Activated CD4-positive, alpha-beta T cell treated with anti-CD3 and anti-CD28 coated beads, Interleukin-2, amount 10 ng/mL, durations not matched to agents 7 days and 5 days (primary cell): ENCODE measurements around the gene COLEC12. TPM values are rescaled to one million over a fixed set of nuclear protein-coding genes. Genes with fewer than 3 reads are reported as not detected.

ENCODE experiments used
- CTCF ChIA-PET: fragments of 350-600 bp; sonication (Branson Sonifier 250); formaldehyde crosslinking; loops from one replicate; lab custom pipeline; 2021; ENCODE audit warnings: antibody characterized with exemption; lab: Charles Lee
- POLR2A ChIA-PET: fragments of 350-600 bp; sonication (Branson Sonifier 250); formaldehyde crosslinking; loops from one replicate; lab custom pipeline; 2021; ENCODE audit warnings: antibody characterized with exemption; lab: Charles Lee
- DNase-seq: peaks from one replicate; pipeline ENCODE4 v3.0.0-alpha.2; 2020
- H3K27ac Mint-ChIP-seq: one replicate; pipeline ENCODE4 v1.8.0; 2021; ENCODE audit warnings: mild to moderate bottlenecking, moderate library complexity, mixed read lengths
- H3K27me3 Mint-ChIP-seq: one replicate; pipeline ENCODE4 v1.8.0; 2021; ENCODE audit warnings: mixed read lengths
- H3K36me3 Mint-ChIP-seq: one replicate; pipeline ENCODE4 v1.8.0; 2021; ENCODE audit warnings: low read depth, mixed read lengths
- H3K4me1 Mint-ChIP-seq: one replicate; pipeline ENCODE4 v1.8.0; 2021; ENCODE audit warnings: mixed read lengths
- H3K4me3 Mint-ChIP-seq: one replicate; pipeline ENCODE4 v1.8.0; 2021; ENCODE audit warnings: mild to moderate bottlenecking, moderate library complexity, mixed read lengths
- H3K9me3 Mint-ChIP-seq: one replicate; pipeline ENCODE4 v1.8.0; 2021; ENCODE audit warnings: mixed read lengths
- total RNA-seq, 2 experiments: library from RNA; stranded (reverse); gene quantifications; one replicate each; pipeline ENCODE4 v1.2.3, GENCODE V29; 2021

COLEC12 gene
- total RNA-seq: not detected

DNA sequence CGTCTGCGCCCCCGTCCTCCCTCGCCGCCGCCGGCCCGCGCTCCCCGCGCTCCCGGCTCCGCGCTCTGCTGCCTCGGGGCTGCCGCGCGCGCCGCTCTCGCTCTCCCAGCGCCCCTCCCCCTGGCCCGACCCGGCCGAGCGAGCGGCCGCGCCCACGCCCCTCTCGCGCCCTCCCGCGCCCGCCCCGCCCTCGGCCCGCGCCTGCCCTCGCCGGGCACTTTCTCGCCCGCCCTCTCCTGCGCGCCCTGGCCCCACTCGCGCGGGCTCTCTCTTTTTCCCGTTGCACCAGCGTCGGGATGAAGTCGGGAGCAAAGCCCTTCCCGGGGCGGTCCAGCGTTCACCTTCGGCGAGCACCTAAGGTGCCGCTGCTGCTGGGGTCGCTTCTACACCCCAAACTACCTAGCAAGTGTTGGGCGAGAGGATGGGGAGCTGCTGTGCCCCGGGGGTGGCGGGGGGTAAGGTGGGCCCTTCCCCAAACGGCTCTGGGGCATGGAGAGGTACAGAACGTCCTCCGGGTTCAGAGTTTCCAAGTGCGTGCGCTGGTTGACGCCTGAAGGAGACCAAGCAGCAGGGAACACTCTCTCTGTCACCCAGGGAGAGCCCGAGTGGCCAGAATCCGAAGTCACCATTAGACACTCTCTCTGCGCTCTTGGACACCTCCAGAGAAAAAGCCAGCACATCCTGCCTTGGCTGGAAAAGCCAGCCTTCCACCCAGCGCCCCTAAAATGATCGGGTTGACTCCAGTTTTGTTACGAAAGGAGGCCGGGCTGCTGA is at the start of gene COLEC12:
COLEC12 (minus strand) TSS at position 70 of the 774 bp plus-strand sequence. CDS start 187 bp downstream, outside the sequence.
- DNase-seq: no peak
- Mint-ChIP-seq H3K36me3 (no peaks in the 10 kb centered on the region), H3K27me3 (peaks cover 58% of the 10 kb centered on the region), H3K9me3 (no peaks in the 10 kb centered on the region), H3K4me1 (peaks cover 3% of the 10 kb centered on the region), H3K27ac (no peak within 1 kb of the TSS), H3K4me3 (no peak within 1 kb of the TSS)
- CTCF ChIA-PET: no interaction called here
- POLR2A ChIA-PET: no interaction called here

GRCh38 chr18:549967-550366 is 49.5 kb upstream of the COLEC12 start:
- Mint-ChIP-seq H3K27me3 (no peaks in the 10 kb centered on the region), H3K4me1 (no peaks in the 10 kb centered on the region), H3K4me3 (no peak overlapping the region), H3K36me3 (no peaks in the 10 kb centered on the region), H3K27ac (no peak overlapping the region), H3K9me3 (no peaks in the 10 kb centered on the region)
- ChIA-PET CTCF (interaction anchor here (0.7 kb wide), 1 partner anchor 52 kb away, joined by 3 read pairs; no protein-coding TSS in a partner anchor), POLR2A (no interaction called here)
- DNase-seq: no peak

DNA sequence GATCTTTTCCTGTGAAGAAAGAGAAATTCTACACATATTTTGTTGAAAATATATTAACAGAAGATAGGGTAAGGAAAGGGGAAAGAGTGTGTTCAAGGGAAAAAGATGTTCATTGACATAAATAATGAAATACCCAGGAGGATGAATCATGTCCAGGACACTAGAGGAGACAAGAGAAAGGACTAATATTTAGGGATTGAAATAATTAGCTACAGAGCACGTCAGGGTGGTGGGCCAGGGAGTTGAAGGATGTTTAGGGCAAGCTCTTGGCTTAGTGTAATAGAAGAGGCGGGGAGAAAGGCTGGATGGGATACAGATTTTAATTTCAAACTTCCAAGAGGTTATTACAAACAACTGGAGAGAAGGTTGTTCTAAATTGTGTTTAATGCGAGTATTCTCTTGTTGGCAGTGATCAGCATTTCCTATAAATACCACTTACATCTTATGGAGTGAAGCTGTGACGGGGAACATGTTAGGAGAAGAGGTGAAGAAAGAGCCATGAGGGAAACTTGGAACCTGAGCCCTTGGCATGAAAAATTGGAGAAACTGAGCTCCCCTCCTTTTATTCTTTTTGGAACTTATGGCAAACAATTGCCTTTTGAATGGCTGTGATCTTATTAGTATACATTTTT is 43.1 kb upstream of the COLEC12 start:
- DNase-seq: no peak
- no peak overlapping the region for H3K27ac Mint-ChIP-seq
- no peaks in the 10 kb centered on the region for H3K36me3 Mint-ChIP-seq
- ChIA-PET CTCF (no interaction called here), POLR2A (no interaction called here)
- H3K27me3 Mint-ChIP-seq: no peaks in the 10 kb centered on the region
- H3K4me3 Mint-ChIP-seq: no peak overlapping the region
- H3K9me3 Mint-ChIP-seq: no peaks in the 10 kb centered on the region
- no peaks in the 10 kb centered on the region for H3K4me1 Mint-ChIP-seq

DNA sequence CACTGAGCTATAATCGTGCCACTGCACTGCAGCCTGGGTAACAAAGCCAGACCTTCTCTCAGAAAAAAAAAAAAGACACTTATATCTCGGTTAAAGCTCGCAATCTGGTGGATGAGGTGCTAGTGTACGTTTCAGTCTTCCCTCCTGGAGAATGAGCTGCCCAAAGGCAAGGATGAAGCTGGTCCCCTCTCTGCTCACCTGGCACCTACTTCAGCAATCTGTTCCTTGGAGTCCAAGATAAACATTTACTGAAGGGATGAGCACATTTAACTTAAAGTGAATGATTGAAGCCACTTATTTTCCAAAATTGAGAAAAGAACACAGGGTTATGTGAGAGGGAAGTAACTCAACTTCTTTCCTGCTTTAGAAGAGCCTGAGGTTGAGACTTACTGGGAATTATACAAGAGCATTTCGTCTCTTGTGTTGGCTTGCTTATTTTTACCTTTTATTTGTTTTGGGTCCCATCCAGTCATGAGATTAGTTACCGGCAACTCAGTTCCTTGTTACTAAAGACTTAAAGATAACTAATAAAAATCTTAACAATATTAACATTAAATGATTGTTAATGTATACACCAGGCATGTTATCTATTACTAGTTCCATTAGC is 33.6 kb upstream of the COLEC12 start:
- POLR2A ChIA-PET: interaction anchor here (0.7 kb wide), 1 partner anchor 92 kb away, joined by 5 read pairs; no protein-coding TSS in a partner anchor
- no peaks in the 10 kb centered on the region for H3K36me3 Mint-ChIP-seq
- no peak overlapping the region for H3K4me3 Mint-ChIP-seq
- no peaks in the 10 kb centered on the region for H3K9me3 Mint-ChIP-seq
- no peaks in the 10 kb centered on the region for H3K4me1 Mint-ChIP-seq
- DNase-seq: no peak
- H3K27me3 Mint-ChIP-seq: no peaks in the 10 kb centered on the region
- CTCF ChIA-PET: interaction anchor here (0.6 kb wide), 1 partner anchor 191 kb away, joined by 3 read pairs; no protein-coding TSS in a partner anchor
- H3K27ac Mint-ChIP-seq: no peak overlapping the region

GRCh38 chr18:532632-533031 is 32.1 kb upstream of the COLEC12 start:
- H3K27ac Mint-ChIP-seq: no peak overlapping the region
- H3K9me3 Mint-ChIP-seq: no peaks in the 10 kb centered on the region
- no peak overlapping the region for H3K4me3 Mint-ChIP-seq
- POLR2A ChIA-PET: no interaction called here
- no peaks in the 10 kb centered on the region for H3K4me1 Mint-ChIP-seq
- no peak for DNase-seq
- CTCF ChIA-PET: no interaction called here
- no peaks in the 10 kb centered on the region for H3K36me3 Mint-ChIP-seq
- H3K27me3 Mint-ChIP-seq: no peaks in the 10 kb centered on the region

GRCh38 chr18:532018-532417 is 31.5 kb upstream of the COLEC12 start:
- ChIA-PET CTCF (no interaction called here), POLR2A (no interaction called here)
- no peaks in the 10 kb centered on the region for H3K9me3 Mint-ChIP-seq
- no peaks in the 10 kb centered on the region for H3K4me1 Mint-ChIP-seq
- no peak overlapping the region for H3K27ac Mint-ChIP-seq
- no peaks in the 10 kb centered on the region for H3K27me3 Mint-ChIP-seq
- H3K36me3 Mint-ChIP-seq: no peaks in the 10 kb centered on the region
- H3K4me3 Mint-ChIP-seq: no peak overlapping the region
- no peak for DNase-seq

- no peaks in the 10 kb centered on the region for H3K36me3 Mint-ChIP-seq
- no peaks in the 10 kb centered on the region for H3K9me3 Mint-ChIP-seq
- no peak overlapping the region for H3K4me3 Mint-ChIP-seq
- no peak for DNase-seq
- ChIA-PET CTCF (no interaction called here), POLR2A (no interaction called here)
- no peak overlapping the region for H3K27ac Mint-ChIP-seq
- no peaks in the 10 kb centered on the region for H3K4me1 Mint-ChIP-seq
- peaks cover 4% of the 10 kb centered on the region for H3K27me3 Mint-ChIP-seq
These were observed 26.6 kb upstream of the COLEC12 start for GRCh38 chr18:527146-527545.

DNA sequence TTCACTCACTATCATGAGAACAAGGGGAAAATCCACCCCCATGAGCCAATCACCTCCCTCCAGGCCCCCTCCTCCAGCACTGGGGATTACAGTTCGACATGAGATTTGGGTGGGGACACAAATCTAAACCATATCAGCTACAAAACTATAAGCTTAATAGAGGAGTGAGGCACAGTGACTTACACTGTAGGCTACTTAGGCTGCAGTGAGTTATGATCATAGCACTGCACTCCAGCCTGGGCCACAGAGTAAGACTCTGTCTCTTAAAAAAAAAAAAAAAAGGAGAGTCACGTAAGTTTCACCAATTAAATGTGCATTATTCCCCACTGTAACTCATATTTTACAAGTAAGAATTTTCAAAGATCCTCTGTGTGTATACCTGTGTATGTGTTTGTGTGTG is 26.2 kb upstream of the COLEC12 start:
- no peak for DNase-seq
- ChIA-PET CTCF (no interaction called here), POLR2A (no interaction called here)
- Mint-ChIP-seq H3K4me1 (no peaks in the 10 kb centered on the region), H3K27me3 (peaks cover 4% of the 10 kb centered on the region), H3K36me3 (no peaks in the 10 kb centered on the region), H3K27ac (no peak overlapping the region), H3K9me3 (no peaks in the 10 kb centered on the region), H3K4me3 (no peak overlapping the region)

GRCh38 chr18:525036-525797 is 24.7 kb upstream of the COLEC12 start:
- CTCF ChIA-PET: no interaction called here
- POLR2A ChIA-PET: no interaction called here
- no peak for DNase-seq
- Mint-ChIP-seq H3K4me1 (no peaks in the 10 kb centered on the region), H3K4me3 (no peak overlapping the region), H3K27me3 (peaks cover 4% of the 10 kb centered on the region), H3K36me3 (no peaks in the 10 kb centered on the region), H3K27ac (no peak overlapping the region), H3K9me3 (no peaks in the 10 kb centered on the region)

DNA sequence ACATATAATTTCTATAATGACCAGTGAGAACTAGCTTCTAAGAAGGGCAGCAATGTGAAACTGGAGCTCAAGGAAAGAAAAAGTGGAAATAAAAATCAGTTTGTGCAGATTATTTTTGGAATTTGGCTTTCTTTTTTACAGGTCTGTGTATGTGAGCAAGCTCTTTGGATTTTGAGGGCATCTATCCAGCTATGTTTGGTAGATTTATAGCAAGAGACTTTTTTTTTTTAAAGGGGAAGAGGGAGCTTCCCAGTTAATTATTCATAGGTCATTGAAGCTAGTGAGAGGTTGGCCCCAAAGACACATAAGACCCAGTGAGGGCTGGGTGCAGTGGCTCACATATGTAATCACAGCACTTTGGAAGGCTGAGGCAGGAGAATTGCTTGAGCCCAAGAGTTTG is 24.0 kb upstream of the COLEC12 start:
- Mint-ChIP-seq H3K36me3 (no peaks in the 10 kb centered on the region), H3K27me3 (peaks cover 4% of the 10 kb centered on the region)

DNA sequence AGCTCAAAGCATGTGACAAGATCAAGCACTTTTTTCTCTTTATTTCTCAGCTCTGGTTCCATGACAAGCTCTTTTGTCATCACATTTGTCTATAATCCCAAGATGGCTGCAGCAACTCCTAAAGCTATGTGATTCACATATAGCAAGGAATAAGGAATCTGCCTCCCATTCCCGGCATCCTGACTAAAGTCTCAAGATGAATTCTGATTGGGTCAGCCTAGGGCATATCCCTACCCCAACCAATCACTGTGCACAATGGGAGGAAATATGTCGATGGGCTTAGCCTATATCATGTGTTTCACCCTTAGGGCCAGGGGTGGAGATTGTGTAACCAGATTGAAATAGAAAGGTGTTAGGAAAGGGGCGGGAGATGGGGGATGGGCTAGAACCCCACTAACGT is 23.1 kb upstream of the COLEC12 start:
- H3K27me3 Mint-ChIP-seq: peaks cover 4% of the 10 kb centered on the region
- no peaks in the 10 kb centered on the region for H3K36me3 Mint-ChIP-seq
- CTCF ChIA-PET: interaction anchor here (0.7 kb wide), 1 partner anchor 21 kb away, joined by 3 read pairs; no protein-coding TSS in a partner anchor
- no peaks in the 10 kb centered on the region for H3K9me3 Mint-ChIP-seq
- H3K27ac Mint-ChIP-seq: no peak overlapping the region
- POLR2A ChIA-PET: no interaction called here
- DNase-seq: no peak
- H3K4me1 Mint-ChIP-seq: peaks cover 2% of the 10 kb centered on the region
- no peak overlapping the region for H3K4me3 Mint-ChIP-seq

More for the DNA sequence above, 24.0 kb upstream of the COLEC12 start:
- no peak for DNase-seq
- POLR2A ChIA-PET: no interaction called here
- Mint-ChIP-seq H3K4me1 (no peaks in the 10 kb centered on the region), H3K27ac (no peak overlapping the region), H3K9me3 (no peaks in the 10 kb centered on the region), H3K4me3 (no peak overlapping the region)
- CTCF ChIA-PET: interaction anchor here (0.6 kb wide), 1 partner anchor 26 kb away, joined by 3 read pairs; no protein-coding TSS in a partner anchor

- ChIA-PET CTCF (no interaction called here), POLR2A (no interaction called here)
- Mint-ChIP-seq H3K4me1 (peaks cover 2% of the 10 kb centered on the region), H3K27me3 (no peaks in the 10 kb centered on the region), H3K36me3 (no peaks in the 10 kb centered on the region), H3K9me3 (peaks cover under 1% of the 10 kb centered on the region), H3K27ac (no peak overlapping the region), H3K4me3 (no peak overlapping the region)
- no peak for DNase-seq
These were observed 18.7 kb upstream of the COLEC12 start for GRCh38 chr18:519019-519879.
